Smooth muscle cell of trachea (primary cell): ENCODE data around the gene NAB1. TPM values are rescaled to one million over a fixed set of nuclear protein-coding genes. Genes with fewer than 3 reads are reported as not detected.

Experiments used
- total RNA-seq: library from RNA; depleted of rRNA; stranded (reverse); fragments of >200 nt; gene quantifications from 2 replicates; pipeline ENCODE4 v1.2.1, GENCODE V29; 2014

The NAB1 gene
- total RNA-seq: 33.7 and 48.8 TPM in 2 replicates

GRCh38 chr2:190649035-190649797 lies at the start of gene NAB1:
TSS of gene NAB1 (plus strand) at chr2:190649083. CDS start at chr2:190659177, 10,094 bp downstream.

Other genes starting within 250 kb of the NAB1 start
- 19.8 and 25.6 TPM in 2 replicates for gene MFSD6, start 240.7 kb upstream of the NAB1 start, total RNA-seq
- gene NEMP2, start 114.4 kb upstream of the NAB1 start, total RNA-seq: 3.1 and 3.3 TPM in 2 replicates
- 136 and 142 TPM in 2 replicates for gene GLS, start 231.7 kb downstream of the NAB1 start, total RNA-seq